Lung (tissue), 12 donors: ENCODE data around the gene TMEM132E. TPM values are rescaled to one million over a fixed set of nuclear protein-coding genes. Genes with fewer than 3 reads are reported as not detected.

Source experiments
- ATAC-seq: fragments of 200-7000 bp; cut with Tn5 transposase; one replicate; pipeline ENCODE4 v1.9.1; 2020; ENCODE audit warnings: moderate number of reproducible peaks; ENCODE audit not compliant: insufficient read depth, low FRiP score
- DNase-seq, 3 donors: peaks; one replicate each; pipeline ENCODE4 v3.0.0-alpha.2; 2013 to 2017
- H3K27ac ChIP-seq, 2 donors: one replicate each; pipeline ENCODE4 v1.5.1; 2013; ENCODE audit warnings: mild to moderate bottlenecking in 2 of 2, moderate library complexity in 2 of 2, control low read depth in 1 of 2, inconsistent platforms in 1 of 2, low read depth in 1 of 2, low read length in 1 of 2
- H3K27me3 ChIP-seq, 3 donors: one replicate each; pipeline ENCODE4 v1.5.1; 2013; ENCODE audit warnings: low read length in 2 of 3; ENCODE audit not compliant: control insufficient read depth in 3 of 3, insufficient read depth in 3 of 3
- H3K36me3 ChIP-seq, 4 donors: one replicate each; pipeline ENCODE4 v1.5.1; 2013; ENCODE audit warnings: low read length in 4 of 4, mild to moderate bottlenecking in 1 of 4, moderate library complexity in 1 of 4; ENCODE audit not compliant: control insufficient read depth in 4 of 4, insufficient read depth in 4 of 4
- H3K4me1 ChIP-seq, 5 donors: one replicate each; pipeline ENCODE4 v1.5.1; 2013; ENCODE audit warnings: low read length in 5 of 5, mild to moderate bottlenecking in 2 of 5, moderate library complexity in 1 of 5; ENCODE audit not compliant: control insufficient read depth in 5 of 5, insufficient read depth in 5 of 5
- H3K4me3 ChIP-seq: one replicate; pipeline ENCODE4 v1.5.1; 2013; ENCODE audit warnings: mild to moderate bottlenecking, control low read depth, moderate library complexity
- H3K9ac ChIP-seq, 2 donors: one replicate each; pipeline ENCODE4 v1.5.1; 2013; ENCODE audit warnings: low read length in 2 of 2, control low read depth in 1 of 2; ENCODE audit not compliant: insufficient read depth in 1 of 2
- H3K9me3 ChIP-seq, 4 donors: one replicate each; pipeline ENCODE4 v1.5.1; 2013; ENCODE audit warnings: low read length in 3 of 4, mild to moderate bottlenecking in 1 of 4, moderate library complexity in 1 of 4; ENCODE audit not compliant: control insufficient read depth in 4 of 4, insufficient read depth in 3 of 4
- CTCF ChIP-seq: IDR thresholded peaks from 2 replicates; pipeline ENCODE4 v1.5.1; 2012; ENCODE audit warnings: mild to moderate bottlenecking; ENCODE audit errors: control extremely low read depth, extremely low read depth
- WGBS, 2 donors: extraction: QIAGEN DNeasy Blood & Tissue Kit; methylation state at CpG; one replicate each; pipeline ENCODE4 v1.1.7; 2013; 5-methylcytosine and 5-hydroxymethylcytosine counted together
- polyA plus RNA-seq, 2 donors: library from polyadenylated mRNA; stranded (reverse); fragments of 200-250 nt; gene quantifications; one replicate each; pipeline ENCODE4 v1.2.1, GENCODE V29; 2013
- total RNA-seq, 2 donors: library from RNA; depleted of rRNA in 1 of 2; stranded (reverse); fragments of >200 nt in 1 of 2; gene quantifications; one replicate each; pipeline ENCODE4 v1.2.1, GENCODE V29; 2014 to 2021
- donor health status: control.
- donor health status: control.
- donor health status: Bipolar disorder and iron deficiency.
- donor health status: healthy.
- donor health status: DM: yes; HTN: yes; CAD: no.

The TMEM132E gene
- total and polyA plus RNA-seq, 4 donors: 0.02 to 0.17 (median 0.07) TPM

DNA sequence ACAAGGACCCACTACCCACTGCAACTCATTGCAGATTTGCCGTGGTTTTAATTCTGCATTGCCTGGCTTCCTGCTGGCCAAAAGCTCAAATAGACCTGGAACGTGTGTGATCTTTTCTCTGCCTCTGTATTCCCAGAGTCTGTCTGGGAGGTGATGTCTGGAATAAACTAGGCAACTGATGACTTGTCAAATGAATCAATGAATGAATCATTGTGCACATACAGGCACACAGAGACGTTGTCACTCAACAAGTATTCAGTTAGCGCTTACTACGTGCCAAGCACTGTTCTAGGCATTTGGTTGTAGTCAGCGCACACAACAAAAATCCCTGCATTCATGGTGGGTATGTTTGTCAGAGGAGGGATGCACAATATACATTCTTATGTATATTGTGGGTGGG is 8.9 kb downstream of the TMEM132E start:
- Histone ChIP-seq H3K9me3 (no peaks in the 10 kb centered on the region), H3K4me1 (peaks cover 0 to 9% (median 0%) of the 10 kb centered on the region in 5 donors), H3K36me3 (no peaks in the 10 kb centered on the region), H3K4me3 (no peak overlapping the region), H3K9ac (no peak overlapping the region), H3K27me3 (peaks cover 12 to 54% (median 25%) of the 10 kb centered on the region in 3 donors), H3K27ac (no peak overlapping the region)
- DNase-seq (no peak), ATAC-seq (no peak)
- TF ChIP-seq CTCF: no peak
- 79 to 80% methylated on average over 6 of the region's 6 CpGs for WGBS, 2 donors

DNA sequence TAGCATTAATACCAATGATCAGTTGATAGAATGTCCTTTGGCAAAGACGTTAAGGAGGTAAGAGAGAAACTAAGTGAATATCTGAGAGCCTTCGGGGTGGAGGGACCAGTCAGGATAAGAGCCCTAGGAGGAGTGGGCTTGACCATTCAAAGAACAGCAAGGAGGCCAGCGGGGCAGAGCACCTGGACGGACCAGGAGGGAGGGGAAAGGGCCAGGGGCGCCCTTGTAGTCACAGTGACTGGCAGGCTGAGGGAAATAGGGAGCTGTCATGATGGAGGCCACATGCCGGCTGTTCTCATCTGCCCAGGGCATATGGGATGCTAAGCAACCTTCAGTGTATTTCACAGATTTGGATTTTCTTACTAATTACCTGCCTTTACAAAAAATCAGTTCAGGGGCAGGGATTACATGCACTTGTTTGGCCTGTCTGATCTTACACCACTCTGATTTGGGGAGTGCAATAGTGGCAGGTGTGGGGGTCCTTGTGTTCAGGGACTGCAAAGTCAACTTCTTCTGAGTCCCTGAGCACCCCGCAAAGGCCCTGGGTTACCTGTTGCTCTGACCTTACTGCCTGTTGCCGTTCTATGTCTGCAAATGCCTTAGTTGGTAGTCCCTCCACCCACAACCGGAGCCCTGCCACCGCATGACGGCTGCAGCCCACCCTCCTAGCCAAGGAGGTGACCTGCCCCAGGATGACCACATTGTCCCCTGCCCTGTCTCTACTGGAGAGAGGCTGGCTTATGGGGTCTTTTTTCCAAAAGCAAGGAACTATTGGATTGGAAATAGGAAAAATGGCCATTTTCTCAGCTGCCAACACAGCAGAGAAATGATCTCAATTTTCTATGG is 10.0 kb downstream of the TMEM132E start:
- peaks cover 7 to 50% (median 14%) of the 10 kb centered on the region in 3 donors for H3K27me3 ChIP-seq
- DNase-seq: no peak
- H3K4me1 ChIP-seq: peaks cover 0 to 9% (median 0%) of the 10 kb centered on the region in 5 donors
- H3K36me3 ChIP-seq: no peaks in the 10 kb centered on the region
- 73% methylated on average over 11 of the region's 11 CpGs for WGBS, 2 donors
- no peaks in the 10 kb centered on the region for H3K9me3 ChIP-seq
- no peak overlapping the region for H3K4me3 ChIP-seq
- H3K9ac ChIP-seq: no peak overlapping the region
- H3K27ac ChIP-seq: no peak overlapping the region
- TF ChIP-seq CTCF: no peak
- no peak for ATAC-seq

- peaks cover 0 to 9% (median 0%) of the 10 kb centered on the region in 5 donors for H3K4me1 ChIP-seq
- WGBS, 2 donors: 42 to 51% methylated on average over 4 of the region's 4 CpGs
- no peak overlapping the region for H3K27ac ChIP-seq
- no peak overlapping the region for H3K9ac ChIP-seq
- H3K4me3 ChIP-seq: no peak overlapping the region
- peak; percentile 45 to 65 (median 62) for DNase-seq
- H3K27me3 ChIP-seq: peaks cover 2 to 34% (median 5%) of the 10 kb centered on the region in 3 donors
- H3K36me3 ChIP-seq: no peaks in the 10 kb centered on the region
- TF ChIP-seq CTCF: no peak
- no peak for ATAC-seq
- H3K9me3 ChIP-seq: peaks cover 0 to 2% (median 0%) of the 10 kb centered on the region in 4 donors
Observed at GRCh38 chr17:34592002-34592401, 12.6 kb downstream of the TMEM132E start.
